CD14-positive monocyte (primary cell): ENCODE results near the gene GRIA1. TPM values are rescaled to one million over a fixed set of nuclear protein-coding genes. Genes with fewer than 3 reads are reported as not detected.

Experiments
- DNase-seq, 3 donors: peaks; one replicate each; pipeline ENCODE4 v3.0.0-alpha.2; 2011 to 2022
- H2AFZ ChIP-seq: 2 replicates; pipeline ENCODE4 v1.6.0; 2012; ENCODE audit warnings: mild to moderate bottlenecking, low read depth, low read length, inconsistent platforms; ENCODE audit not compliant: insufficient read depth, poor library complexity, severe bottlenecking
- H3K27ac ChIP-seq, 2 donors: 1 replicate in 1 of 2; 2 replicates in 1 of 2; pipeline ENCODE4 v1.5.1; 2012 to 2013; ENCODE audit warnings: low read length in 2 of 2, control low read depth in 1 of 2, inconsistent platforms in 1 of 2, low read depth in 1 of 2, mild to moderate bottlenecking in 1 of 2
- H3K27me3 ChIP-seq, 2 donors: one replicate each; pipeline versions ENCODE4 v1.6.0 to v1.6.1; 2011 to 2013; ENCODE audit warnings: low read length in 2 of 2; ENCODE audit not compliant: control insufficient read depth in 2 of 2, insufficient read depth in 2 of 2
- H3K36me3 ChIP-seq, 2 donors: replicated peaks in 1 of 2; 1 replicate in 1 of 2; 2 replicates in 1 of 2; pipeline versions ENCODE4 v1.5.1 to v1.6.1; 2012 to 2013; ENCODE audit warnings: low read length in 2 of 2, control low read depth in 1 of 2, inconsistent platforms in 1 of 2, mild to moderate bottlenecking in 1 of 2; ENCODE audit not compliant: insufficient read depth in 2 of 2, control insufficient read depth in 1 of 2
- H3K4me1 ChIP-seq, 2 donors: 1 replicate in 1 of 2; 2 replicates in 1 of 2; pipeline versions ENCODE4 v1.5.1 to v1.6.1; 2012 to 2013; ENCODE audit warnings: low read length in 2 of 2, control low read depth in 1 of 2, inconsistent platforms in 1 of 2, mild to moderate bottlenecking in 1 of 2, moderate library complexity in 1 of 2; ENCODE audit not compliant: insufficient read depth in 2 of 2, control insufficient read depth in 1 of 2
- H3K4me2 ChIP-seq: replicated peaks from 2 replicates; pipeline ENCODE3; 2012; ENCODE audit warnings: low read length, moderate library complexity, mild to moderate bottlenecking; ENCODE audit not compliant: poor library complexity, severe bottlenecking; ENCODE audit errors: extremely low read depth
- H3K4me3 ChIP-seq, 3 experiments: fragments of 200-600 bp in 1 of 3; sonication (generic) in 1 of 3; replicated peaks in 1 of 3; 1 replicate in 2 of 3; 2 replicates in 1 of 3; pipeline ENCODE4 v1.5.1; 2011 to 2013; ENCODE audit warnings: low read length in 3 of 3, mild to moderate bottlenecking in 3 of 3, control low read depth in 2 of 3, low read depth in 2 of 3, inconsistent platforms in 1 of 3, moderate library complexity in 1 of 3
- H3K79me2 ChIP-seq: 2 replicates; pipeline ENCODE4 v1.6.0; 2012; ENCODE audit warnings: mild to moderate bottlenecking, control low read depth, inconsistent platforms, low read length, moderate library complexity; ENCODE audit not compliant: insufficient read depth
- H3K9ac ChIP-seq: 2 replicates; pipeline ENCODE4 v1.6.0; 2017; ENCODE audit warnings: low read length, mild to moderate bottlenecking; ENCODE audit not compliant: insufficient read depth, poor library complexity, severe bottlenecking
- H3K9me3 ChIP-seq, 2 donors: replicated peaks in 1 of 2; 1 replicate in 1 of 2; 2 replicates in 1 of 2; pipeline versions ENCODE4 v1.5.1 to v1.6.1; 2012 to 2013; ENCODE audit warnings: low read length in 2 of 2, control low read depth in 1 of 2; ENCODE audit not compliant: control insufficient read depth in 1 of 2, insufficient read depth in 1 of 2
- H4K20me1 ChIP-seq: 2 replicates; pipeline ENCODE4 v1.6.0; 2012; ENCODE audit warnings: mild to moderate bottlenecking, low read length, control low read depth, moderate library complexity; ENCODE audit not compliant: insufficient read depth
- H3K27ac Mint-ChIP-seq, 7 donors: one replicate each; pipeline ENCODE4 v1.8.0; 2020; ENCODE audit warnings: mild to moderate bottlenecking in 7 of 7, mixed read lengths in 7 of 7, moderate library complexity in 6 of 7, inconsistent platforms in 2 of 7
- H3K27me3 Mint-ChIP-seq, 3 donors: one replicate each; pipeline ENCODE4 v1.8.0; 2021 to 2022; ENCODE audit warnings: low read depth in 3 of 3, mild to moderate bottlenecking in 3 of 3, mixed read lengths in 3 of 3, moderate library complexity in 3 of 3, inconsistent platforms in 1 of 3
- H3K36me3 Mint-ChIP-seq, 2 donors: one replicate each; pipeline ENCODE4 v1.8.0; 2020; ENCODE audit warnings: mixed read lengths in 2 of 2, inconsistent platforms in 1 of 2, mild to moderate bottlenecking in 1 of 2
- H3K4me1 Mint-ChIP-seq: one replicate; pipeline ENCODE4 v1.8.0; 2020; ENCODE audit warnings: mild to moderate bottlenecking, mixed read lengths
- H3K4me3 Mint-ChIP-seq, 2 donors: one replicate each; pipeline ENCODE4 v1.8.0; 2020; ENCODE audit warnings: mild to moderate bottlenecking in 2 of 2, mixed read lengths in 2 of 2, moderate library complexity in 1 of 2
- H3K9me3 Mint-ChIP-seq, 7 donors: one replicate each; pipeline ENCODE4 v1.8.0; 2020 to 2022; ENCODE audit warnings: mixed read lengths in 7 of 7, mild to moderate bottlenecking in 6 of 7, moderate library complexity in 6 of 7, inconsistent platforms in 2 of 7
- CTCF ChIP-seq: fragments of 200-600 bp; IDR thresholded peaks from one replicate; pipeline ENCODE4 v1.8.0; 2022; ENCODE audit warnings: antibody characterized with exemption, mild to moderate bottlenecking
- WGBS: methylation state at CpG from one replicate; pipeline ENCODE4 v1.1.5; 2013; ENCODE audit warnings: missing lambda C conversion rate; ENCODE audit not compliant: insufficient coverage; 5-methylcytosine and 5-hydroxymethylcytosine counted together
- intact Hi-C, 2 donors: fragments of 100-400 bp; cut with micrococcal nuclease; formaldehyde crosslinking; loops; one replicate each; pipeline versions ENCODE4 v1.15.0 to v1.15.1; 2023
- polyA plus RNA-seq, 3 donors: library from polyadenylated mRNA; depleted of rRNA in 1 of 3; unstranded in 2 of 3; stranded (reverse) in 1 of 3; fragments of 300-500 nt in 2 of 3; fragments of >200 nt in 1 of 3; fragmentation: Illumina TruSeq in 2 of 3; gene quantifications; 1 replicate in 2 of 3; 2 replicates in 1 of 3; pipeline ENCODE4 v1.2.3, GENCODE V29; 2012 to 2021

GRIA1 gene
- polyA plus RNA-seq, 3 donors, result not detected

GRCh38 chr5:153470736-153471135 is 19.7 kb upstream of the GRIA1 start:
- Histone ChIP-seq H3K4me1 (no peaks in the 10 kb centered on the region), H3K36me3 (no peaks in the 10 kb centered on the region), H3K9ac (no peak overlapping the region), H4K20me1 (no peaks in the 10 kb centered on the region), H3K27me3 (no peaks in the 10 kb centered on the region), H3K4me3 (no peak overlapping the region), H3K9me3 (no peaks in the 10 kb centered on the region), H3K27ac (no peak overlapping the region), H2AFZ (no peak overlapping the region), H3K4me2 (no peak overlapping the region), H3K79me2 (no peaks in the 10 kb centered on the region)
- Mint-ChIP-seq H3K9me3 (peaks cover 0 to 14% (median 6%) of the 10 kb centered on the region in 7 donors), H3K27ac (no peak overlapping the region), H3K36me3 (no peaks in the 10 kb centered on the region), H3K27me3 (no peaks in the 10 kb centered on the region), H3K4me1 (no peaks in the 10 kb centered on the region), H3K4me3 (no peak overlapping the region)
- no peak for DNase-seq
- 56% methylated on average over 1 of the region's 4 CpGs for WGBS
- no peak for TF ChIP-seq CTCF
- intact Hi-C loops, result no loop called here

- Mint-ChIP-seq H3K36me3 (no peaks in the 10 kb centered on the region), H3K27ac (no peak overlapping the region), H3K4me1 (no peaks in the 10 kb centered on the region), H3K9me3 (peaks cover 2 to 14% (median 6%) of the 10 kb centered on the region in 7 donors), H3K27me3 (no peaks in the 10 kb centered on the region), H3K4me3 (no peak overlapping the region)
- no peaks in the 10 kb centered on the region for H3K36me3 ChIP-seq
- intact Hi-C loops, result no loop called here
- H3K27ac ChIP-seq, result no peak overlapping the region
- no peaks in the 10 kb centered on the region for H4K20me1 ChIP-seq
- H3K9ac ChIP-seq, result no peak overlapping the region
- no peaks in the 10 kb centered on the region for H3K9me3 ChIP-seq
- WGBS, result 100% methylated on average over 1 of the region's 1 CpG
- no peaks in the 10 kb centered on the region for H3K4me1 ChIP-seq
- H3K4me2 ChIP-seq, result no peak overlapping the region
- H3K27me3 ChIP-seq, result no peaks in the 10 kb centered on the region
- no peak for DNase-seq
- no peak overlapping the region for H3K4me3 ChIP-seq
- H2AFZ ChIP-seq, result no peak overlapping the region
- H3K79me2 ChIP-seq, result no peaks in the 10 kb centered on the region
- TF ChIP-seq CTCF, result no peak
Observed at GRCh38 chr5:153476767-153477166, 13.7 kb upstream of the GRIA1 start.
